K562 (cell line): Measurements from ENCODE around the gene CSF1R. TPM values are rescaled to one million over a fixed set of nuclear protein-coding genes. Genes with fewer than 3 reads are reported as not detected.
A peak's percentile ranks its signal among the peaks of the same experiment; 100 is the strongest.

Source experiments
- ATAC-seq: fragments of 200-7000 bp; cut with Tn5 transposase; 3 replicates; pipeline ENCODE4 v1.9.1; 2020; ENCODE audit warnings: moderate library complexity
- BruUV-seq: library from RNA; stranded (reverse); fragments of 400-500 nt; replicated peaks from 2 replicates; lab custom pipeline; 2021; lab: Mats Ljungman, UMichigan
- CTCF ChIA-PET: fragments of 300-600 bp; formaldehyde crosslinking; extraction: SDS; loops from one replicate; lab custom pipeline; 2021; ENCODE audit warnings: low intra/inter-chr PET ratio; lab: Yijun Ruan, JAX
- POLR2A ChIA-PET: fragments of 300-600, 350-650 bp; sonication (Branson Sonifier 250); formaldehyde crosslinking; extraction: SDS; loops from one replicate; lab custom pipeline; 2021; ENCODE audit warnings: antibody characterized with exemption, inconsistent platforms; lab: Yijun Ruan, JAX
- DNase-seq, 4 experiments: peaks; one replicate each; pipeline versions ENCODE4 v3.0.0 to v3.0.0-alpha.2; 2011 to 2018; ENCODE audit warnings: low spot score in 3 of 4, mixed read lengths in 3 of 4; ENCODE audit errors: extremely low read depth in 1 of 4
- FAIRE-seq: peaks from 2 replicates; lab custom pipeline; 2011; peaks lifted over from hg19 to GRCh38; lab: Jason Lieb, UNC
- H2AFZ ChIP-seq: 2 replicates; pipeline ENCODE4 v1.6.0; 2011; ENCODE audit warnings: low read depth, low read length, control low read depth, inconsistent platforms
- H3K27ac ChIP-seq: fragments of 200-600 bp; 3 replicates; pipeline ENCODE4 v1.8.0; 2011; ENCODE audit warnings: low read depth, mild to moderate bottlenecking, control low read depth, inconsistent platforms, low read length, moderate library complexity, mixed read lengths; ENCODE audit errors: extremely low read depth
- H3K27me3 ChIP-seq, 2 experiments: fragments of 300-600 bp in 1 of 2; 2 replicates in 1 of 2; 3 replicates in 1 of 2; pipeline versions ENCODE4 v1.6.0 to v1.8.0; 2011; ENCODE audit warnings: inconsistent platforms in 2 of 2, low read length in 2 of 2, mild to moderate bottlenecking in 1 of 2, mixed read lengths in 1 of 2, moderate library complexity in 1 of 2; ENCODE audit not compliant: control insufficient read depth in 2 of 2, insufficient read depth in 2 of 2
- H3K36me3 ChIP-seq: fragments of 300-600 bp; 3 replicates; pipeline ENCODE4 v1.8.0; 2011; ENCODE audit warnings: mild to moderate bottlenecking, low read length, inconsistent platforms; ENCODE audit not compliant: control insufficient read depth, insufficient read depth
- H3K4me1 ChIP-seq, 2 experiments: fragments of 200-600 bp in 1 of 2; replicated peaks in 1 of 2; 2 replicates in 1 of 2; 3 replicates in 1 of 2; pipeline versions ENCODE4 v1.5.1 to v1.8.0; 2011; ENCODE audit warnings: inconsistent platforms in 2 of 2, low read length in 2 of 2, mild to moderate bottlenecking in 1 of 2, mixed read lengths in 1 of 2, moderate library complexity in 1 of 2; ENCODE audit not compliant: control insufficient read depth in 2 of 2, insufficient read depth in 2 of 2
- H3K4me2 ChIP-seq: 2 replicates; pipeline ENCODE4 v1.6.1; 2011; ENCODE audit warnings: low read length, control low read depth, inconsistent platforms, mixed read lengths; ENCODE audit not compliant: insufficient read depth
- H3K4me3 ChIP-seq: fragments of 200-600 bp; sonication (generic), shearing (Covaris generic); 2 replicates; pipeline ENCODE4 v1.5.1; 2016; ENCODE audit warnings: control low read depth, inconsistent platforms
- H3K79me2 ChIP-seq: fragments of 200-600 bp; 3 replicates; pipeline ENCODE4 v1.8.0; 2011; ENCODE audit warnings: low read length, inconsistent platforms; ENCODE audit not compliant: control insufficient read depth, insufficient read depth
- H3K9ac ChIP-seq, 2 experiments: 2 replicates each; pipeline versions ENCODE4 v1.6.0 to v1.6.1; 2011; ENCODE audit warnings: low read depth in 2 of 2, low read length in 2 of 2, control low read depth in 1 of 2, inconsistent platforms in 1 of 2, mild to moderate bottlenecking in 1 of 2, mixed read lengths in 1 of 2; ENCODE audit not compliant: insufficient read depth in 1 of 2
- H3K9me1 ChIP-seq: one replicate; pipeline ENCODE4 v1.6.0; 2011; ENCODE audit warnings: inconsistent platforms, mild to moderate bottlenecking, low read length, moderate library complexity; ENCODE audit not compliant: control insufficient read depth, insufficient read depth
- H3K9me3 ChIP-seq: replicated peaks from 2 replicates; pipeline ENCODE4 v1.5.1; 2011; ENCODE audit warnings: low read depth, low read length, inconsistent platforms; ENCODE audit not compliant: control insufficient read depth, insufficient read depth
- H4K20me1 ChIP-seq: replicated peaks from 2 replicates; pipeline ENCODE4 v1.6.1; 2011; ENCODE audit warnings: low read length, inconsistent platforms, mixed read lengths; ENCODE audit not compliant: control insufficient read depth, insufficient read depth
- FOXA3 ChIP-seq, 2 experiments: fragments of 450-650 bp in 1 of 2; sonication (generic) in 1 of 2; formaldehyde crosslinking; IDR thresholded peaks in 1 of 2; conservative IDR thresholded peaks in 1 of 2; 2 replicates each; pipeline versions ENCODE4 v1.4.0 to v1.8.0; 2020 to 2022; ENCODE audit warnings: mild to moderate bottlenecking in 2 of 2, missing genetic modification reagents in 1 of 2
- GABPB1 ChIP-seq: sonication (generic); formaldehyde crosslinking; IDR thresholded peaks from 2 replicates; pipeline ENCODE4 v1.8.0; 2022; ENCODE audit warnings: mild to moderate bottlenecking, missing genetic modification reagents
- PHB ChIP-seq: fragments of 250-450 bp; sonication (Bioruptor Pico); IDR thresholded peaks from 2 replicates; pipeline ENCODE4 v1.5.0; 2021
- WGBS: fragments of 100-300 bp; shearing (Covaris generic); methylation state at CpG from one replicate; pipeline ENCODE4 v1.1.6; 2016; ENCODE audit warnings: low coverage, mixed read lengths; ENCODE audit not compliant: insufficient coverage; ENCODE audit errors: missing lambda C conversion rate; 5-methylcytosine and 5-hydroxymethylcytosine counted together
- in situ Hi-C: fragments of 300-500 bp; cut with MboI; formaldehyde crosslinking; loops from 4 replicates; pipeline ENCODE4 v1.15.0; 2018; ENCODE audit warnings: inconsistent platforms, mixed read lengths
- intact Hi-C: fragments of 100-400 bp; cut with micrococcal nuclease; formaldehyde crosslinking; loops from 2 replicates; pipeline ENCODE4 v1.14.2; 2022
- polyA plus RNA-seq, 8 experiments: library from polyadenylated mRNA; depleted of rRNA in 4 of 8; stranded (reverse) in 5 of 8; unstranded in 3 of 8; fragments of >200 nt; fragmentation: Nextera tagmentation in 2 of 8; fragmentation: Illumina TruSeq in 1 of 8; extraction: Ambion mirVana in 2 of 8; extraction: Trizol in 1 of 8; gene quantifications; 2 replicates each; pipeline versions ENCODE4 v1.2.1 to v1.2.3, GENCODE V29; 2011 to 2014; ENCODE audit warnings: inconsistent platforms in 1 of 8, missing spikeins in 1 of 8
- total RNA-seq, 7 experiments: library from RNA; depleted of rRNA in 6 of 7; stranded (reverse); fragments of >200 nt in 6 of 7; fragmentation: Illumina TruSeq in 2 of 7; extraction: Trizol in 2 of 7; gene quantifications; 2 replicates each; pipeline versions ENCODE4 v1.2.1 to v1.2.3, GENCODE V29; 2011 to 2021; ENCODE audit warnings: low replicate concordance in 1 of 7
- TF ChIP-seq, protein P1 (sequence below): sonication (generic); formaldehyde crosslinking; IDR thresholded peaks from 2 replicates; pipeline ENCODE4 v1.8.0; 2022; ENCODE audit warnings: mild to moderate bottlenecking, low read depth, missing genetic modification reagents

CSF1R gene
- total and polyA plus RNA-seq, 9 of the 15 experiments (the other 6 are each of a cell fraction or from before 2014, with no cell fraction given), result 0.03 to 0.64 (median 0.20) TPM; not detected in 6

DNA sequence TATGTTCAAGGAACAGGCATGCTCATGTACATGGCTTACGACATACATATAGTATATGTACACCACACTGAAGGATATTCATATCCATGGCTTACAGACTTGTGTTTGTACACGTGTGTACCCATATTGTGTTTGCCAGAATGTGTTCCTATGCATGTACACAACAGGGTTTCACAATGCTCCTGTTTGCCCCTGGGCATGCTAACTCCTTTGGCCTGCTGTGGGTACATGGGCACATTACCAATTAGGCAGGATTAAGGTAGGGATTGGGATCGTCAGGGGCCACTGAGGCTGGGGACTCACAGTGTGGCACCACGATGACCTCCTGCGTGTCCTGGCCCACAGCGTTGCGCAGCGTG lies 43.1 kb upstream of the CSF1R start:
- 16% methylated on average over 8 of the region's 8 CpGs for WGBS
- TF ChIP-seq GABPB1 (CRISPR knock-in tag), result 0 out of 2 replicates have a peak, but pooled peaks have one; percentile 19
- TF ChIP-seq, protein P1, sequence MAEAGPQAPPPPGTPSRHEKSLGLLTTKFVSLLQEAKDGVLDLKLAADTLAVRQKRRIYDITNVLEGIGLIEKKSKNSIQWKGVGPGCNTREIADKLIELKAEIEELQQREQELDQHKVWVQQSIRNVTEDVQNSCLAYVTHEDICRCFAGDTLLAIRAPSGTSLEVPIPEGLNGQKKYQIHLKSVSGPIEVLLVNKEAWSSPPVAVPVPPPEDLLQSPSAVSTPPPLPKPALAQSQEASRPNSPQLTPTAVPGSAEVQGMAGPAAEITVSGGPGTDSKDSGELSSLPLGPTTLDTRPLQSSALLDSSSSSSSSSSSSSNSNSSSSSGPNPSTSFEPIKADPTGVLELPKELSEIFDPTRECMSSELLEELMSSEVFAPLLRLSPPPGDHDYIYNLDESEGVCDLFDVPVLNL (CRISPR knock-in tag), result 0 out of 2 replicates have a peak, but pooled peaks have one; percentile 48
- no peak for TF ChIP-seq PHB
- peak in 1 of 2 experiments; percentile 6; a peak in 1 of 4 replicates for TF ChIP-seq FOXA3 (CRISPR knock-in tag; conservative IDR thresholded peaks at IDR 0.05 in 1 of 2, IDR thresholded peaks at IDR 0.05 in 1 of 2)
- BruUV-seq, result no TSS peak
- ChIA-PET POLR2A (no interaction called here), CTCF (interaction anchor here (0.6 to 2.7 kb wide), 4 partner anchors 10 to 221 kb away, joined by 5 to 36 read pairs (median 6); no protein-coding TSS in a partner anchor)
- no peaks in the 10 kb centered on the region for H3K79me2 ChIP-seq
- H3K27me3 ChIP-seq, result peaks cover 0 to 15% of the 10 kb centered on the region in 2 experiments; a peak in 3 of 5 replicates
- no peak overlapping the region for H3K4me3 ChIP-seq
- no peak overlapping the region for H3K27ac ChIP-seq
- DNase-seq, result no peak
- in situ Hi-C loops (loop anchor here (5.0 kb wide), 1 partner anchor 93 kb away; no protein-coding TSS in a partner anchor), intact Hi-C loops (loop anchor here (10.0 kb wide), 2 partner anchors 55 to 295 kb away; no protein-coding TSS in a partner anchor)
- no peaks in the 10 kb centered on the region for H3K9me3 ChIP-seq
- H3K4me1 ChIP-seq, result peaks cover 5 to 13% of the 10 kb centered on the region in 2 experiments; a peak in 4 of 5 replicates
- peak overlapping the region; percentile 81 for H3K4me2 ChIP-seq
- H3K36me3 ChIP-seq, result no peaks in the 10 kb centered on the region
- 0 out of 2 replicates have a peak, but pooled peaks cover 3% of the 10 kb centered on the region for H4K20me1 ChIP-seq
- FAIRE-seq, result no peak
- H3K9me1 ChIP-seq, result no peaks in the 10 kb centered on the region
- H2AFZ ChIP-seq, result peak overlapping the region; percentile 98
- peak overlapping the region; percentile 47 to 81; a peak in 2 of 4 replicates for H3K9ac ChIP-seq
- ATAC-seq, result no peak
